HS-5 (cell line): ENCODE data around the gene ANKRD55.
A peak's percentile ranks its signal among the peaks of the same experiment; 100 is the strongest.
"Not testable (repeated sequence)": the region's sequence is repeated elsewhere in the genome, so short reads cannot be mapped to it uniquely, and the experiment has no call there.

Source experiments
- DNase-seq: peaks from one replicate; pipeline ENCODE4 v3.0.0-alpha.2; 2012; ENCODE audit warnings: low read depth

The ANKRD55 gene

GRCh38 chr5:56168066-56168478 is 65.1 kb downstream of the ANKRD55 start:
- no peak for DNase-seq

GRCh38 chr5:56167519-56167918 is 65.6 kb downstream of the ANKRD55 start:
- DNase-seq = no peak

GRCh38 chr5:56166671-56167385 is 66.3 kb downstream of the ANKRD55 start:
- DNase-seq = no peak

- DNase-seq = no peak
Measured at GRCh38 chr5:56164376-56164775, 68.8 kb downstream of the ANKRD55 start.

- DNase-seq = no peak
Measured at GRCh38 chr5:56161927-56162326, 71.2 kb downstream of the ANKRD55 start.

GRCh38 chr5:56161439-56161823 is 71.7 kb downstream of the ANKRD55 start:
- DNase-seq = no peak

- DNase-seq = no peak
Measured at GRCh38 chr5:56160723-56161438, 72.2 kb downstream of the ANKRD55 start.

- peak; percentile 41 for DNase-seq
Measured at GRCh38 chr5:56159521-56159947, 73.6 kb downstream of the ANKRD55 start.

- no peak for DNase-seq
Measured at GRCh38 chr5:56158331-56158960, 74.7 kb downstream of the ANKRD55 start.

GRCh38 chr5:56157191-56157621 is 75.9 kb downstream of the ANKRD55 start:
- not testable (repeated sequence) for DNase-seq

- not testable (repeated sequence) for DNase-seq
Measured at GRCh38 chr5:56156585-56157190, 76.4 kb downstream of the ANKRD55 start.

GRCh38 chr5:56155992-56156584 is 77.0 kb downstream of the ANKRD55 start:
- DNase-seq = no peak

- DNase-seq = no peak
Measured at GRCh38 chr5:56154732-56155484, 78.2 kb downstream of the ANKRD55 start.

GRCh38 chr5:56152437-56152836 is 80.7 kb downstream of the ANKRD55 start:
- DNase-seq = no peak

GRCh38 chr5:56150756-56151155 is 82.4 kb downstream of the ANKRD55 start:
- not testable (repeated sequence) for DNase-seq

GRCh38 chr5:56148453-56148971 is 84.6 kb downstream of the ANKRD55 start:
- no peak for DNase-seq

- DNase-seq = no peak
Measured at GRCh38 chr5:56147659-56148230, 85.4 kb downstream of the ANKRD55 start.

GRCh38 chr5:56147106-56147505 is 86.0 kb downstream of the ANKRD55 start:
- no peak for DNase-seq

GRCh38 chr5:56146674-56147073 is 86.5 kb downstream of the ANKRD55 start:
- no peak for DNase-seq

GRCh38 chr5:56145511-56145910 is 87.6 kb downstream of the ANKRD55 start:
- DNase-seq = no peak

- DNase-seq = no peak
Measured at GRCh38 chr5:56145106-56145505, 88.0 kb downstream of the ANKRD55 start.
